ENCODE measurements around the gene SLC39A1.

SLC39A1 gene

DNA sequence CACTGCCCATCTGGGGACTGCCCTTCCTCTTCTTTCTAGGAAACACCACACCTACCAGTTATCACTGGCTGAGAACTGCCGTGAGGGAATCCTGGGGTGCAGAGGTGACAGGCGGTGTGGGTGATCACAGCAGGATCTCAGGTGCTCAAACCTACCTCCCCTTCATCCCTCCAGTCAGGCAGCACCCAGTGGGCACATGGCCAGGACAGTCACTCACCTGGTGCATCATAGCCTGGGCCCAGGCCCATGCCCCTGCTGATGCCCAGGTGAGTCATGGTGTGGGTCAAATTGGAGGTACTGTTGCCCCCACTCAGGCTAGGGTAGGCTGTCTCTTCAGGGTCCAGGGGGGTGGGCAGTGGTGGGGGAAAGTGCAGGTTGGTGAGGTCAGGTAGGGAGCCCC lies 11.5 kb downstream of the SLC39A1 start:
- Mint-ChIP-seq H3K36me3 (ENCODE audit: low read depth) (peaks cover 60% of the 10 kb centered on the region), H3K27me3 (ENCODE audit: low read depth) (no peaks in the 10 kb centered on the region), H3K4me1 (ENCODE audit: low read depth) (peaks cover 24% of the 10 kb centered on the region), H3K27ac (no peak overlapping the region), H3K4me3 (no peak overlapping the region), H3K9me3 (no peaks in the 10 kb centered on the region)
- no peak for DNase-seq (ENCODE audit: low spot score)

DNA sequence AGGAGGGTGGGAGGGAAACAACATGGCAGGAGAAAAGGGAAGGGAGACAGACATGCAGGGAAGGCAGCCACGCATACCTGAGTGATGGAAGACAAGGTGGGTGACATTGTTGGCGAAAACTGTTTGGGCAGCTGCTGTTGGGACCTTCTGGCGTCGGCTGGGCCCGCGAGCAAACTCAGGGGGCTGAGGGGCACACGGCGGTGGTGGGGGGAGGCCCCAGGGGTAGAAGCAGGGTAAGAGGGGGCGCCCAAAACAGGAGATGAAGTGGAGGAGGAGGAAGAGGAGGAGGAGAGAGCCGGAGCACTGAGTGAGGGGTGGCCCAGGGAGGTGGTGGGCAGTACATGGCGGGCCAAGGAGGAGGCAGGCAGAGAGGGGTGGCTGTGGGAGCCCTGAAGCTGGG lies 12.2 kb downstream of the SLC39A1 start:
- peaks cover 18% of the 10 kb centered on the region for H3K4me1 Mint-ChIP-seq (ENCODE audit: low read depth)
- peaks cover 59% of the 10 kb centered on the region for H3K36me3 Mint-ChIP-seq (ENCODE audit: low read depth)
- DNase-seq (ENCODE audit: low spot score), result no peak
- no peak overlapping the region for H3K4me3 Mint-ChIP-seq
- no peaks in the 10 kb centered on the region for H3K9me3 Mint-ChIP-seq
- H3K27me3 Mint-ChIP-seq (ENCODE audit: low read depth), result no peaks in the 10 kb centered on the region
- H3K27ac Mint-ChIP-seq, result peak overlapping the region; percentile 1

DNA sequence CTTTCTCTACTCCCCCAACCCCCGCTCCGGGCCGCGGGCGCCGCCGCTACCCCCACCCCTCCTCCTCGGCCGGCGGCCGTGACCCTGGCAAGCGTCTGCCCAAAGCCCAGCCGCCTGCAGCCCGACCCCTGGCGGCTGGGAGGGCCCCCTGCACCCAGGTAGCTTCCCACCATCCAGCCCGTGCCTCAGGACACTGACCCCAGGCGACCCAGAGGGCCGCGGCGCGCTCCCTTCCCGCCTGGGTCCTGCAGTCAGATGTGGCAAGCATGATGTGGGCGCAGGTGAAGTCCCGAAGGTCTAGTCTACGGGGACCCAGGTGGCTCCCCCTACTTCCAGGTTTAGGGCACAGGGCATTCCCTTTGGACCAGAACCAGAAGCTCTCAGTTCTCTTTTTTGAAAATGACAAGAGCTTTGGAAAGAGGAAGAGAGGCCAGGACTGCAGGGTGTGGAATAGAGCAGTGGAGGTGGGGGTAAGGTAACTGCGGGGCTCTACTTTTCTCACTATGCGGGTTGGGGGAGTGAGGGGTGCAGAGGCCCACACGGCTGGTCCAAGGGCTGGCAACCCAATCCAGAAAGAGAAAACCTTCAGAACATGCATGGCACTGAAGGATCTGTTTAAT lies 16.6 kb downstream of the SLC39A1 start, which contains the start of gene DENND4B:
Gene DENND4B, minus strand, starts transcription at position 97 of the 620 bp plus-strand sequence. CDS start 2,344 bp downstream, outside the sequence.
- Mint-ChIP-seq H3K27me3 (ENCODE audit: low read depth) (no peaks in the 10 kb centered on the region), H3K4me3 (peak within 1 kb of the TSS; percentile 94), H3K27ac (peak within 1 kb of the TSS; percentile 97), H3K9me3 (no peaks in the 10 kb centered on the region), H3K4me1 (ENCODE audit: low read depth) (peaks cover 14% of the 10 kb centered on the region), H3K36me3 (ENCODE audit: low read depth) (peaks cover 67% of the 10 kb centered on the region)
- peak; percentile 79 for DNase-seq (ENCODE audit: low spot score)

DNA sequence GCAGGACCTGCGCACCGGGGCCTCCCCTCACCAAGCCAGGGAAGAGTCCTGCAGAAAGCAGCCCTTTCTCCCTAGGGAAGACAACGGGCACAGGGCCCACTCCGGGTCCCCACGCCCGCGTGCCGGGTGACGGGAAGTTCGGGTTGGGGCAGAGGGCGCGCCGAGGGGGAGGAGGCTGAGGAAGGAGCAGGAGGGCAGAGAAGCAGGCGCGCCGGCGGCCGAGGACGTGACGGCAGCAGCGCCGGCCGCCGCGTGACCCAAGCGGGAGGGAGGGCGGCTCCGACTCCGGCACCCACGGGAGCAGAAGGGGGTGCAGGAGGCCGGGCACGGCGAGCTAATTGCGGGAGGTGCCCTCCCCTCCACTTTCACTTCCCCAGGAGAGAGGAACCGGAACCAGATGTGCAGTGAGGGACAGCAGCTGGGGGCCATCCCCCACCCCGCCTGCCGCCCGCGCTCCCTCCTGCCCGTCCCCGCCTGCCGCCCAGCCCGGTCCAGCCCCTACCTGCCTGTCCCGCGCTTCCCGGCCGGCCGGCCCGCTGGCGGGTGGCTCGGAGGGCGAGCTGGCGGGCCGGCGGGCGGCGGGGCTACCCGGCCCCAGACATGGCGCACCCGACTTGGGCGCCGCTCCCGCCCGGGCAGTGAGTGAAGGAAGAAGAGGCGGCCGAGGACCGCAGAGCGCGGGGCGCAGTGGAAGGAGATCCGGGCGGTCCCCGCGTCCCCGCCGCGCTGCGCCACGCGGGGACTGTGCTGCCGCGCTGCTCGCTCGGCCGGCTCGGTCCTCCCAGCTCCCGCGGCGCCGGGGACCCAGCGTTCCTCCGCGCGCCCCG lies 17.3 kb downstream of the SLC39A1 start:
- Mint-ChIP-seq H3K4me1 (ENCODE audit: low read depth) (peaks cover 13% of the 10 kb centered on the region), H3K27ac (peak overlapping the region; percentile 97), H3K36me3 (ENCODE audit: low read depth) (peaks cover 65% of the 10 kb centered on the region), H3K9me3 (no peaks in the 10 kb centered on the region), H3K27me3 (ENCODE audit: low read depth) (no peaks in the 10 kb centered on the region), H3K4me3 (peak overlapping the region; percentile 94)
- peak; percentile 74 for DNase-seq (ENCODE audit: low spot score)

DNA sequence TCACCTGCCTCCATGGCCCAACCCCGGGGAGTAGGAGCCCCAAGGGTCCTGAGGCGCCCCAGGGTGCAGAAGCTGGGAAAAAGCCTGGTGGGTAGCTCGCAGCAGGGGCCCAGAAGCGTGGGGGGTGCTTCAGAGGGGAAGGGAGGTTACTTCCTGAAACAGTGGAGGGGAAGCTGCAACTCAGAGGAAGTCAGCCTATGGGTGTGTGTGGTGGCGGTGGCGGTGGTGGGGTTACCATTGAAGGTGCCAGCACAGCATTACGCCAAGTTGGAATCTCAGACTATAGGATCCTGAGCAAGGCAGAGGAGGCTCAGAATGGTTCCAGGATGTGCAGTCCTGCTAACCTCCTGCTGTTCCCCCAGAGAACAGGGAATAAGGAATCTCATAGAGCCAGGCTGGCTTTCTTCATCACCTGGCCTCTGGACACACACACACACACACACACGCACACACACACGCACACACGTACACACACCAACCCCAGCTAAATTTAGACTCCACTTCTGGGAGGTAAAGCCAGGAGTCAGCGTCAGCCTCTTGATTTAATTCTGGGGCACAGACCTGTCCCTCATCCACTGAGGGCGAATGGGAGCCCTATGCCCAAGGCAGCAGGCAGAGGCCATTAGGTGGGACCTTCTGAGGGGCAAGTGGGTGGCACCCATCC lies 18.1 kb downstream of the SLC39A1 start:
- H3K27ac Mint-ChIP-seq, result peak overlapping the region; percentile 97
- peak; percentile 73 for DNase-seq (ENCODE audit: low spot score)
- peaks cover 62% of the 10 kb centered on the region for H3K36me3 Mint-ChIP-seq (ENCODE audit: low read depth)
- no peaks in the 10 kb centered on the region for H3K9me3 Mint-ChIP-seq
- H3K4me3 Mint-ChIP-seq, result peak overlapping the region; percentile 94
- peaks cover 11% of the 10 kb centered on the region for H3K4me1 Mint-ChIP-seq (ENCODE audit: low read depth)
- no peaks in the 10 kb centered on the region for H3K27me3 Mint-ChIP-seq (ENCODE audit: low read depth)

DNA sequence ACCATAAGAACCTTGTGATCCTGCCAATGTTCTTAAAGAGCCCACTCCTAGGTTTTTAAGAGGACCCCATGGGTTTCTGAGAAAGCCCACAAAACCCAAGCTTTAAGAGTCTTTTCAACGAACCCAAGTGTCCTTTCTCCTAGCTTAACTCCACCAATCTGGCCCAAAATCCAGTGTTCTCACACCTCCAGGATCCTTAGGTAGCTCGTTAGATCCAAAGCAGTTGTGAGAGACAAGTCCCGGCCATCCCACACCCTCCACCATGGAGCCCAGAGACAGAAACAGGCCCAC lies 18.6 kb downstream of the SLC39A1 start:
- H3K4me3 Mint-ChIP-seq, result peak overlapping the region; percentile 94
- peak overlapping the region; percentile 97 for H3K27ac Mint-ChIP-seq
- H3K27me3 Mint-ChIP-seq (ENCODE audit: low read depth), result no peaks in the 10 kb centered on the region
- H3K9me3 Mint-ChIP-seq, result no peaks in the 10 kb centered on the region
- peaks cover 11% of the 10 kb centered on the region for H3K4me1 Mint-ChIP-seq (ENCODE audit: low read depth)
- peaks cover 62% of the 10 kb centered on the region for H3K36me3 Mint-ChIP-seq (ENCODE audit: low read depth)
- no peak for DNase-seq (ENCODE audit: low spot score)

DNA sequence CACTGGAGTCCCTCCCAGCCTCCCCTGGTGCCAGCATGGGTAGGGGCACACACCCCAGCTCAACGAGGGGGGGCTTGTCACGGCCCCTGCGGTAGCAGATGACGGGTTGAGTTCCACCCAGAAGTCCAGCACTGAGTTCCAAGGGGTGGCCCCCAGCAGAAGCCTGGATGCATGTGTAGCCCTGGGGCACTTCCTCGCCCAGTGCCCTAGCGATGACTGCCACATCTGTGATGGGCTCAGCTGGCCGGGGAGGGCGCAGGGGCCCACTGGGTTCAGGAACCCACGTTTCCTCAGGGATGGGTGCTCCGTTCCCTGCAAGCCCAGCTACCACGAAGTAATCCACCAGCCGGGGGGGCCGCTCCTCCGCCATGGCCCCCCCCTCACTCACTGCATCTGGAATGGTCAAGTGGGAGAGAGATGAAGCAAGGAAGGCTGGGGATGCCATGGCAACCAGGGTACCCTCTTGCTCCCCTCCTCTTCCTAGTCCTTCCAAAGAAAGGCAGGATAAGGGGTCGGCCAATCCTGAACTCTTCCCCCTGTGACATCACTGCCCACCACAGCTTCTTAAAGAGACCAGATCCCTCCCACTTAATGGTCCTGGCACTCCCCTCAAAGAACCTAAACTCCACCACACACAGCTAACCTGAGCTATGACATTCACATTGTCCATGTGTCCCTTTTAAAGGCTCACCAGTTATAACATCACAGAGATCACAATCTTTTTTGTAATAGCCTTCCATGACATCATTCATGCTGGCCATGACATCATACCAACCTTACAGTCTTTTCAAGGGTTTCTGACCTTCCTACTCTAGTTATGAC lies 19.1 kb downstream of the SLC39A1 start:
- Mint-ChIP-seq H3K27me3 (ENCODE audit: low read depth) (no peaks in the 10 kb centered on the region), H3K4me3 (peak overlapping the region; percentile 94), H3K27ac (peak overlapping the region; percentile 97), H3K4me1 (ENCODE audit: low read depth) (peaks cover 11% of the 10 kb centered on the region), H3K9me3 (no peaks in the 10 kb centered on the region), H3K36me3 (ENCODE audit: low read depth) (peaks cover 67% of the 10 kb centered on the region)
- no peak for DNase-seq (ENCODE audit: low spot score)

DNA sequence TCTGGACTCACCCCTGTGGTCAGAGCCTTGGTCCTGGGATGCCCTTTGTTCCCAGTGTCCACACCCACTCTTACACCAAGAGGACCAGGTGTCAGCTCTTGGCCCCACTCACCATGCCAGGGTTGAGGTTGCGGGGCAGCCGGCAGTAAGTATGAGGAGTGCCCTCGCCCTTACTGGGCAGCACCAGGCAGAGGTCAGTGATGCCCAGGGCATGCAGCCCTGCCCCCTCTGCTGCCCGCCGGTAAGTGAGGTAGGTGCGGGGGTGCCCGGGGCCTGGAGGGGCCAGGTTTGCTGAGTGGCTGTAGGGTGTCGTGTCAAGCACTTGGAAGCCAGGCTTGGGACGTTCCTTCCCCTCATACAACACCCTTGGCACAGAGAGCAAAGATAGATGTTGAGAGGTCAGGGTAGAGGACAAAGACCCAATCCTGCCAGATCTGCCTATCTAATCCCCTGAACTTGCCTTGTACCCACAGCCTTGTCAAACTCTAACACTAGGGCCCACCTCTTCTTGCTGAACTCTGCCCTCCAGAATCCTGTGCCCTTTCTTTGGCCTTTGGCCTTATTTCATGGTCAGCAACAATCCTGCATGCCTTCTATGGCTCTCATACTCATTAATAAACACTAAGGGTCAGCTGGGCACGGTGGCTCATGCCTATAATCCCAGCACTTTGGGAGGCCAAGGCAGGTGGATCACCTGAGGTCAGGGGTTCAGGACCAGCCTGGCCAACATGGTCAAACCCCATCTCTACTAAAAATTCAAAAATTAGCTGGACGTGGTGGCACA lies 20.4 kb downstream of the SLC39A1 start:
- Mint-ChIP-seq H3K27ac (no peak overlapping the region), H3K27me3 (ENCODE audit: low read depth) (no peaks in the 10 kb centered on the region), H3K9me3 (no peaks in the 10 kb centered on the region), H3K4me1 (ENCODE audit: low read depth) (peaks cover 11% of the 10 kb centered on the region), H3K36me3 (ENCODE audit: low read depth) (peaks cover 62% of the 10 kb centered on the region), H3K4me3 (no peak overlapping the region)
- no peak for DNase-seq (ENCODE audit: low spot score)

DNA sequence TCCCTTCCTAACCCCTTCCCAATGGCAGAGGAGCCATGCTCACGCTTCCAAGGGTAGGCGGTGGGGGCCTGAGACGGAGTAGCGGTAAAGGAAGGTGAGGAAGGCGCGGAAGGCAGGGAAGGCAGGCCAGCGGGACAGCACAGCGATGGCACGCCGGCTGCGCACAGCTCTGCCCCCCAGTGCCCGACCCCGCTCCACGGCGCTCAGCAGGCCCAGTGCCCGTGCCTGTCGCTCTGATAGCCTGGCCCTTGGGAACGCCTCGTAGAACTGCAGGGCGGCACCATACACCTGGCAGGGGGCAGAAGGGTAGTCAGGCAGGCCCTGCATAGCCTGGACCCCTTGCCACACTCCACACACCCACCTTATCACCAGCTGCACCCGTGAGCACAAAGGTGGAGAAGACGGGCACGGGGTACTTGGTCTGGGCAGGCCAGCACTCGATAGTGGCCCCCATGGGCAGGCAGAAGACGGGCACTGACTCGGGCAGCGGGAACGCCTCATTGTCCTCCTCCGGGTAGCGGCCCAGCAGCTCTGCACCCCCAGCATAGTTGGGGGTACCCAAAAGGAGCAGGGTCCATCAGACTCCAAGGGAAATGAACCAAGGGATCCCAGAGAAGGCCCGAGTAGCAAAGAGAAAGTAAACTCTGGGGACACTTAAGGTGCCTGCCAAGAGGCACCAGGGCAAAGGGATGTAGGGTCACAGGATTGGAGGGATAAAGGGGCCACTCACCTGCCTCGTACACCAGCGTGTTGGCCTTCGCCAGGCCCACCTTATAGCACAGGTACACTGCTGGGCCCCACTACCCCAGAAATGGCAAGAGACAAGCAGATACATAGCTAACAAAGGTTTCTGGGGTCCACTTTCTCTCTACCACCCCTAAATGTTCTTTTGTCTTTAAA lies 21.3 kb downstream of the SLC39A1 start:
- no peaks in the 10 kb centered on the region for H3K27me3 Mint-ChIP-seq (ENCODE audit: low read depth)
- H3K4me1 Mint-ChIP-seq (ENCODE audit: low read depth), result peaks cover 11% of the 10 kb centered on the region
- no peaks in the 10 kb centered on the region for H3K9me3 Mint-ChIP-seq
- no peak overlapping the region for H3K4me3 Mint-ChIP-seq
- DNase-seq (ENCODE audit: low spot score), result no peak
- peaks cover 62% of the 10 kb centered on the region for H3K36me3 Mint-ChIP-seq (ENCODE audit: low read depth)
- H3K27ac Mint-ChIP-seq, result no peak overlapping the region

DNA sequence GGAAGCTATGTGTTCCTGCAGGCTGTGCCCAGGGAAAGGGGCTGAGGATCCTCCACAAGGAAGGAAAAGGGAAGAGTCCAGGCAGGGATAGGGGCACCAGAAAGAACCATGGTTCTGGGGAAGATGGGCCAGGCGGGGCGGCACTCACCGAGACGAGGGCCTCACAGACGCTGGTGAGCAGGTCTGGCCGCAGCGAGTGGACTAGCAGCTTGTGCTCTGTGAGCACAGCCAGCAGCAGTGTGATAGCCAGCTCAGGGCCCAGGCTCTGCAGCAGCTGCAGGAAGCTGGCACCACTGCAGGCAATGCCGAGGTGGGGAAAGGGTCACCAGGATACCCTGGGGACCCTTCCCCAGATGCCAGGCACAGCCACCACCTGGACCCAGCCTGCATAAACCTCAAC lies 22.6 kb downstream of the SLC39A1 start:
- Mint-ChIP-seq H3K4me1 (ENCODE audit: low read depth) (peaks cover 11% of the 10 kb centered on the region), H3K4me3 (no peak overlapping the region), H3K9me3 (no peaks in the 10 kb centered on the region), H3K27me3 (ENCODE audit: low read depth) (no peaks in the 10 kb centered on the region), H3K36me3 (ENCODE audit: low read depth) (peaks cover 70% of the 10 kb centered on the region), H3K27ac (no peak overlapping the region)
- no peak for DNase-seq (ENCODE audit: low spot score)

DNA sequence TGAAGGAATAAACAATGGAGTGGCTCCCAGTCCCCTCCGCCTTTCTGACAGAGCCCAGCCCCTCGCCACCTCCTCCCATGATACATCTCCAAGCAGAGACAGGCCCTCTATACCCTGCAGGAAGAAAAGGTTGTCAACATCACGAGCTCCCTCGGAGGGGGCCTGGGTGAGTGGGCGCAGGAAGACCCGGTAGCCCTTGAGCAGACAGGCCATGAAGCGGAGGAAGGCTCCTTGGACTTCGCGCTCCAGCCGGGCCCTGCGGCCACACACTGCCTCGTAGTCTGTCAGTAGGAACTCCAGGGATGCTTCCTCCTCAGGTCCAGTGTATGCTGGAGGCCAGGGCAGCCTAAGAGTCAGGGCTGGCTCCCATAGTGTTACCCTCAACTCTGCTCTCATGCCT lies 23.9 kb downstream of the SLC39A1 start:
- no peak overlapping the region for H3K27ac Mint-ChIP-seq
- H3K36me3 Mint-ChIP-seq (ENCODE audit: low read depth), result peaks cover 72% of the 10 kb centered on the region
- H3K4me1 Mint-ChIP-seq (ENCODE audit: low read depth), result peaks cover 3% of the 10 kb centered on the region

DNA sequence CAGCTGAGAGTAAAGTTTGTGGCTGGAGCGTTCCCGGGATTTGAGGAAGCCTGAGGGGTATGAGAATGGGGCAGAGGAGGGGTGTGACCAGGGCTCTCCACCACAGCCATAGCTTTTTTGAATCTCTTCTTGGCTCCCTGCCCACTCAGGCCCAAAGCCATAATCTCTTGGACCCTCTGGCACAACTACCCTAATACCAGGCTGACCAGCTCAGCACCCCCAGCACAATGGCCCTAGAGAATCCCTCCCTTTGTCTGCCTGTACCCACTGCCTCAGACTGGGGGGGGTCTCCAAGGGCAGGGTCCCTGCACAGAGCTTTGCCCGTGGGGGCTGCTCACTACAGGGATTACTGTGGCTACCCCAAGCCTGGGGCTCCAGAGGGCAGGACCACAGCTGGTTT lies 24.3 kb downstream of the SLC39A1 start:
- Mint-ChIP-seq H3K27ac (no peak overlapping the region), H3K27me3 (ENCODE audit: low read depth) (no peaks in the 10 kb centered on the region), H3K4me1 (ENCODE audit: low read depth) (no peaks in the 10 kb centered on the region), H3K36me3 (ENCODE audit: low read depth) (peaks cover 72% of the 10 kb centered on the region), H3K9me3 (no peaks in the 10 kb centered on the region), H3K4me3 (no peak overlapping the region)
- no peak for DNase-seq (ENCODE audit: low spot score)

More for the DNA sequence above, 23.9 kb downstream of the SLC39A1 start:
- no peaks in the 10 kb centered on the region for H3K27me3 Mint-ChIP-seq (ENCODE audit: low read depth)
- DNase-seq (ENCODE audit: low spot score), result no peak
- no peak overlapping the region for H3K4me3 Mint-ChIP-seq
- H3K9me3 Mint-ChIP-seq, result no peaks in the 10 kb centered on the region
